Kasumi-1 (cell line): ENCODE data around the gene UTRN.
A peak's percentile ranks its signal among the peaks of the same experiment; 100 is the strongest.

Experiments used
- DNase-seq, 2 experiments: peaks; one replicate each; lab custom pipeline; 2025; lab: John Stamatoyannopoulos, UW

The UTRN gene

DNA sequence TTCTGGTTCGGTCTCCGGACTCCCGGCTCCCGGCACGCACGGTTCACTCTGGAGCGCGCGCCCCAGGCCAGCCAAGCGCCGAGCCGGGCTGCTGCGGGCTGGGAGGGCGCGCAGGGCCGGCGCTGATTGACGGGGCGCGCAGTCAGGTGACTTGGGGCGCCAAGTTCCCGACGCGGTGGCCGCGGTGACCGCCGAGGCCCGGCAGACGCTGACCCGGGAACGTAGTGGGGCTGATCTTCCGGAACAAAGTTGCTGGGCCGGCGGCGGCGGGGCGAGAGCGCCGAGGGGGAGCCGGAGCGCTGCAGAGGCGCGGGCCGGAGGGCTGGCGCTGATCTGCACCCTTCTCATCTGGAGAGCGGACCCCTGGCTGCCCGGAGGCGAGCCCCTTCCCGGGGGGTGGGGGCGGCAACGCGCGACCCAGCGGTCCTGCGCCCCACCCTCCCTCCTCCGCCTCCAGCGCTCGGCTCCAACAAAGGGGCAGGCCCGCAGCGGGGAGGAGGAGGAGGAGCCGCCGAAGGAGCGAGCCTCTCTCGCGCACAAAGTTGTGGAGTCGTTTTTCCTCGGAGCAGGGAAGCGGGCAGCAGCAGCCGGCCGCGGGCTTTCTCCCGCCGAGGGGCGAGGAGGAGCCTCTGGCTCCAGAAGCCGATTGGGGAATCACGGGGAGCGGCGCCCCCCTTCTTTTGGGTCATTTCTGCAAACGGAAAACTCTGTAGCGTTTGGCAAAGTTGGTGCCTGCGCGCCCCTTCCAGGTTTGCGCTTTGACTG lies at the start of gene UTRN:
TSS of gene UTRN (plus strand) at position 553 of the 765 bp plus-strand sequence. CDS start 6,494 bp downstream, outside the sequence.
- DNase-seq: peak; percentile 85 to 88

DNA sequence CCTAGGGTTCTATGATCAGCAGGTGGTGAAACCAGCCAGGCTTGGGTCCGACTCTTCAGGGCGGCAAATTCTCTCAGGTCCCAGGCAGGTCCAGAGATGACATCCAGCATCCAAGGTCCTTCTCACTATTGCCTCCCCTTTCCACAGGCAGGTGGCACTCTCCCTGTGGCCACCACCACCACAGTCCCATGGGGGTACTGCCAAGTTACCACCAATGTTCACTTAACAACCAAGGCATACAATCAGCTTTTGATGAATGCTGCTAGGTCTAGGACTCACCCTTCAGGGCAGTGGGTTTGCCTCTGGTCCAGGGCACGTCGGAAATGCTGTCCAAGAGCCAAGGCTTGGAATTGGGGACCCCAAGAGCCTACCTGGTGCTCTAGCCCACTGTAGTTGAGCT lies 40.4 kb upstream of the UTRN start:
- no peak for DNase-seq

DNA sequence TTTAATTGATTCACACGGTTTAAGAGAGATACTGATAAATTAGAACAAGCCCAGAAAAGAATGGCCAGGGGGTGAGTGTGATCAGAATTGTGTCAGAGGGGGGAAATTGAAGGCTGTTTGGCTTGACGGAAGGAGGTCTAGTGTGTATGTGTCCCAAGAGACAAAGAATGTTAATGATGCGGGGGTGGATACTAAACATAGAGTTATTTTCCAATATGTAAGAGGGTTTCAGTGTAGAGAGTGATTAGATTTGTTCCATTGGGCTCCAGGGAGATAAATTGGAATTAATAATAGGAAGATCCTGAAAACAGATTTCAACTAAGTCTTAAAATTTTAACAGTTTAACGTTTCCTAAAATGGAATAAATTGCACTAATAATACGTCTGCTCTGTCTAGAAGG lies 38.1 kb upstream of the UTRN start:
- DNase-seq: no peak

DNA sequence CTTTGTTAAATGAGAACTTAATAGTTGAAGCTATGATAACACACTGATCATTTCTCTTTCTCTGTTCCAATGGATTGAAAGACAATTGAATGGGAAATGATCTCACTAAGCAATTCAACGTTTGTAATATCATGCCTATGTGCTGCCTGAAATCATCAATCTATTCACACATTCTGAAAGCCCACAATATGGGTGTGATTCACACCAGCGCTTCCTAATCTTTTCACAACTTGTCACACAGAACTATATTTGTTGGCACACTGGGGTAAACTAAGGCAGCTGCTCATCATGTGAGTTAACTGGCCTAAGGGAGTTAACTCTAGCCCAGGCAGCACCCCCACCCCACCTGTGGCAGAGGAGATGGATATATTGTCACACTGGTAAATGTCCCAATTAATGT lies 37.1 kb upstream of the UTRN start:
- no peak for DNase-seq

DNA sequence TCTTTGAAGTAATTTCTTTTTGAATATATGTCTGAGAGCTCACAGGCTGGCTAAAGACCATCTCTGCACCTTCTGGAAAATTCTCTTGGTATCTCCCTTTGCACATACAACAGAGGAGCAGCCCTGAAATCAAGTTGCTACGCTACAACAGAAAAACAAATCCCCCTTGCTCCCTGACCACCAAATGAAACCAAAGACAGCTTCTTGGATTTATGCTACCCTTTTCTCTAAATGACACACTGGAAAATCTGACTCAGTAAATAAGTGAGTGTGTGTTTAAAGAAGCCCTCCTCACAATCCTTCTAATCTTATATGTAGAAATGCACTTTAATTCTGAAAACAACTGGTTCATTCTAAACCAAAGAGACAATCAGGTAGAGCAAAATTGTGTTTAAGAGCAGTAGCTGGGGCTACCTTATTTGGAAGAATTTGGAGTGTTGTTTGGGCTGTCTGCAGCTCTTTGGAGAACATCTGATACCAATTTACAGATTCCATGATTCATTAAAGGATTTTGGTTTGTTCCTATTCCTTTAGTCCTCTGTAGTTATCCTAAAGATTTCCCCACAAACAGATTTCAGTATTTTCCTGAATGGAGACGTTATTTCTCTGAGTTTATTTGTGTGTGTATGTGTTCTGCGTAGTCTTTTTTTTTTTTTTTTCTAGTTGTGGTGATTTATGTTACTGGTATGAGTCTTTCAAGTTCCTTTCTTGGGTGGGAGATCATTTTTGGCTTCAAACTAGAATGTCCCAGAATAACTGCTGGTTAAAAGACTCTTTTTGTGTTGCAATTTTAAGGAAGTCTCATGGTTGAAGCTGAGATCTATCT lies 36.4 kb upstream of the UTRN start:
- DNase-seq: no peak

DNA sequence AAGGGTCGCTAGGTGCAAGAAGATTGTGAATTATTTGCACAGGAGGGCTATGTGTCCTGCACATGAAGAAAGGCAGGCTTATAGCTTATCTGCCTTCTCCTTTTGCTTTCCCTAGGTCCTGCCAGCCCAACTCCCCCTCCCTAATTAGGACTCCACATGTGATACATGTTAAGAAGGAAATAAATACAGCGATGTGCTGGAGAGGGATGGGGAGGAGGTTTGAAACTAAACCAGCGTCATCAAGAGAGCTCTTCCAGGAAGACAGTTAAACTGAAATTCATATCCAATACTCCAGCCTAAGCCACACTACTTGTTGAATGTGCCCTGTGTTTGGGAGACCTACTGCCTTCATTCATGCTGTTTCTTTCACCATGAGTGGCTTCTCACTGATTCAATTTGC lies 34.9 kb upstream of the UTRN start:
- no peak for DNase-seq

DNA sequence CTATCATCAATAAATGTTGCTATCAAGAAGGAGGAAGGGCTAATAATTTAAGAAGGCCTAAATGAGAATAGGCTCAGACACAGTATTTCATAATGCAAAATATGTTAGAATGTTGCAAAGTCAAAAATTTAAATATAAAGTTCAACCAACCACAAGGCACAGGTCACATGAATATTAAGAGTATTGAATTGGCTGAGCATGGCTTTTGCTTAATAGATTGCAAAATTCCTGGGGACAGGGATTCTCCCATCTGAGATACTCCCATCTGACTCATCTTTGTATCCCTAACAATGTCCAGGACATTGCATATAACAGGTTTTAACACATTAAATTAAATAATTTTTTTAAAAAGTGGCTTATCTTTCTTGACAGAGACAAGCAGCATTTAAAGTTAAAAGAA lies 32.9 kb upstream of the UTRN start:
- DNase-seq: no peak

DNA sequence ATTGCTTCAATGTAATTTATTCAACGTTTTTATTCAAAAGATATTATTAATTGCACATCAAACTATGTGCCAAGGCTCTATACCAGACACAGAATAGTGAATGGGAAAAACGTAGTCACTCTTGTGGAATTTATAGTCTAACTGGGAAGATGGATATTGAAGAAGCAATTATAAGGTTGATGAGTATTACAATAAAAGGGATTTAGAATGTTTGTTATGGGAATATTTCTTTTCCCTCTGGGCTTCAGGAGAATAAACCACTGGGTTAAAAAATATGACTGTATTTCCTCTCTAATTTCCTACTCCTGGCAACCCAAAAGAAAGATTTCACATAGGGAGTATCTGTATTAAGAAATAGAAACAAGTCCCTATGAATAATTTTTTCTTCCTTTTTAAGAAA lies 25.1 kb upstream of the UTRN start:
- no peak for DNase-seq

DNA sequence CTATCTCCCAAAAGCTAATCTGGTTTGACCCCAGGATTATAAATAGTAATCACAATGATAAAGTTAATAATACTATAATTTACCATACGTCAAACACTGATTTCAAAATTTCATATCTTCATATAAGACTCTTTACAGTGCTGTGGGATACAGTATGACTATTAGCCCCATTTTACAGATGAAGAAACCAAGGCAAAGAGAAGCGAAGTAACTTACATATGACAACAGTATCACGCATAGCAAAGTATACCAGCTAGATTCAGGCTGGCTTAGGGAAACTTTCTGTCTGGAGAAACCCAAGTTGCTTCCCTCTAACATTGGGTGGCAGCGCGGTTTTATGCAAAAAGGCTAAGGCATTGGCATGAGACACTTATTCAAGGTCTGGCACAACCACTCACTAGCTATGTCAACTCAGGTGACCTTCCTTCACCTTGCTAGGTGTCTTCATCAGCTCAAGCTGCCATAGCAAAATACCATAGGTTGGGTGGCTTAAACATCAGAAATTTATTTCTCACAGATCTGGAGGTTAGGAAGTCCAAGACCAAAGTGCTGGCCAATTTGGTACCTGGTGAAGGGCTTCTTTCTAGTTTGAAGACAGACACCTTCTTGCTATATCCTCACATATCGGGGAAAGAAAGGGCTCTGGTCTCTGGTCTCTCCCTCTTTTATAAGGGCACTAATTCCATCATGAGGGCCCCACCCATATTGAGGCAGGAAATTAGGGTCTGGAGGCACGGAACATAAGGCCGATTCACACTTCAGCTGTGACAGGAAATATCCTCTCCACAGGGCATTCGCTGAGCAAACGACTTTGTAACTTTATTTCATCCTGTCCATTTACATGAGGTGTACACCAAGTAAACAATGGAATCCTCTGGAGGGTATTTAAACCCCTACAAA lies 22.4 kb upstream of the UTRN start:
- DNase-seq: no peak

DNA sequence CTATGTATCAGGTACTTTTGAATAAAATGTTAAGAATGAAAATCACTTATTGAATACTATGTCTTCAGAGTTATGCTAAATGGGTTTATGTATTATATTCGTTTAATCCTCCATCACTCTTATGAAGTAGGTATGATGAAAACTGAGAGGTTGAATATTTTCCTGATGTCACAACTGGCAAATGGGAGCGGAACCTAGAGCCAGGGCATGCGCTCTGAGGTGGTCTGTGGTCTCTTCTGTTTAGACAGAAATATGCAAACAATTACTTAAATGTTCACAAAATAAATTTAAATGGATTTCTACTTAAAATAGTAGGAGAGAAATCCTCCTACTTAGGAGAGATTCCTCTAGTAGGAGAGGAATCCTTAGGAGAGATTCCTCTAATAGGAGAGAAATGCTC lies 21.3 kb upstream of the UTRN start:
- no peak for DNase-seq

DNA sequence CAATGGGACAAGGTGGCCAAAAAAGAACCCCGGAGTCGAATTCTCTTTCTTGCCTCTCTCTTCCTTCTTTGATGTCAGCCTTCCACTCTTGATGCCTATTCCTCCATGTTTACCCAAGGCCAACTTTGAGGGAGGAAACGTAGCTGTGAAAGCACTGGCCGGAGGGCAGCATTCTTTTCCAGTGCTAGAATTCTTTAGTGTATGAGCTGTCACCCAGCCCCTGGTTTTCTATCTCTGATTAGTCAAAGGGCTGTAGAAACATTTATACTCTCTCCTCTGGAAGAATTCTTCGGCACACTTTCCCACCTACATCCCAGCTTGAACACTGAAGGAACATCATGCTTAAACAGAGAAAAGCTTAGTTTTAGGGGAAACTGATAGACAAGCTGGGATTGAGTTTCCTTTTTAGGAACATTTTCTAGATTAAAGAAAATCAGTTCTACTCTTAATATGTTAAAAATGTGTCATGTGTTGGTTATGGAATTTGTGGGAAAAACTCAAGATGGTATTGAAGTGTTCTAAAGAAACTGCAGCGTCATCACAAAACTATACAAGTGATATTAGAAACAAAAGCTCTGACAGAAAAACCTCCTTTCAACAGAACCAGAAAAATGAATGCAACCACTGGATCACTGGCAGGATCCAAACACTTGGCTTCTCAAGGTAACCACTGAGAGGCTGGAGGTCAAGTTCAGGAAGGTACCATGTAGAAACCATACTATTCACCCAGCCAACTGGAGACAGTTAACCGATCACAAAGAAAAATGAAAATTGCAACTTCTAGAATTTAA lies 20.7 kb upstream of the UTRN start:
- DNase-seq: no peak

DNA sequence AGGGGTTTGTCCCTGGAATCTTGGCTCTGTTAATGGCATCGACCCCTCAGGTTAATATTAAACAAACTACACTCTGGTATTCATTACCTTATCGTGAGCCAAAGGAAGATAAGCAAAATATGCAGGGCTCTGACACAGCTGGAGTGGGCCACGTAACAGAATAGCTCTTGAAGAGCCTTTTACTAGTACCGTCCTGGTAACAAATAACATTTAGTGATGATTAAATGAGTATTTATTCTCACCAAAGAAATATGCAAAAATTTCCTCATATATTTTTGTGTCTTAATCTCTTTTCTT lies 20.1 kb upstream of the UTRN start:
- no peak for DNase-seq

DNA sequence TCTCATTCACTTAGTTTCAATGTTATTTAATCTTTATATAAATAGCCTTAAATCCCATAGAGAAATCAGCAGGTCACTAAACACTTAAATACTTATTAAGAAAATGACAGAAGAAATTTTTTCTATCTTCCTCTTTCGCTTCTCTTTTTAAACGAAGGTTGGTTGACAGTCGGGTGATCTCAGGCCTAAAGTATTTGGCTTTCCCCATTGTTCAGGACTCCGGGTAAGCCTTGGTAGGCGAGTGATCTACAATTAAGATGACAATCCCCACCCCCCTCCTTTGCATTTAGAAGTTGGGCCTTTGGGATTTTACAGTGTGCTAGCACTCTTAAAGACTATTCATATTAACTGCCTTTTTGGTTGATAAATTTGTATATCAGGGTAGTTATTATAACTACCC lies 19.7 kb upstream of the UTRN start:
- DNase-seq: no peak

DNA sequence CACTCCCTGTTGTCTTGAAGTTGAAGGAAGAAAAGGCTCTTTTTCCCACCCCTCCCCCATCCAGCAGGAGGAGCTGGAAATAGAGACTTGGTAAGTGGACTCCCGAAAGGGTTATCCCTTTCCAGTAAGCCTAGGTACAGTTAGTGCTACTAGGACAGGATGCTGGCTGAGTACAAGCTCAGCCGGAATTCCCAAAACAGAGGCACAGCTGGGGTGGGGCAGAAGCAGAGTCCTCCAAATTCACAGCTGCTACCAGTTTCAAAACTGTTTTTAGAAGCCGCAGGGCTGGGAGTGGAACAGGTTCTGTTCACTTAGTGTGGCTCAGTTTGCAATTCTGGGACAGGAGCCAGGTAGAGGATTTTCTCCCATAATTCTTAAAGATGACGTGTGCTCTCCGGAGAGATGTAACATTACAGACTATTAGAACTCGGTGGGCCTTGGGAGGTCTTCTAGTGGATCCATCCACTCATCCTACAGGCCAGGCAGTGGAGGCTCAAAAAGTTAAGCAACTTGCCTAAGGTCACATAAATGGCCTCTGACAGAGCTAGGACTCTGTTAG lies 19.0 kb upstream of the UTRN start:
- DNase-seq: no peak

DNA sequence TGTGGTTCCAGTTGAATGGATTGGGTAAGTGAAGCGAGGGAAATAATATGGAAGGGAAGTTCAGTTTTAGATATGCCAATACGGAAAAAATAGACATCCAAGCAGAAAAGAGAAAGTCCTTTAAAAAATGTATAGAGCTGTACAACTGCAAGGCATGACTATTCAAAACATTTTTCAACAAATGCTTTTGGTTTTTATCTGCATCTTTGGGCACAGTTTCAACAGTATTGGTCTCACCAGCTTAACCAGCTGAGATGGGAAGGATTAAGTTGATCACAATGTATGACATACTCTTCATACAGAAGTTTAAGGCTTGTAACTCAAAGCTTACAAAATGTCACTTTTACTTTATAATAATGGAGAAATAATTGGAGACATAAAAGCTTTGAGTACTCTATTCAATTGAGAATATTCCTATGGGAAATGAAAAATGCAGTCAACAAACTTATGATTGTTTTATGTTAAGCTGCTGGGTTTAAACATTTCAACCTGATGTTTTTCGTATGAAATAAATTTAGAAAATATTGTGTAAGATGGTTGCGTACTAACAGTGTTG lies 16.3 kb upstream of the UTRN start:
- DNase-seq: no peak

DNA sequence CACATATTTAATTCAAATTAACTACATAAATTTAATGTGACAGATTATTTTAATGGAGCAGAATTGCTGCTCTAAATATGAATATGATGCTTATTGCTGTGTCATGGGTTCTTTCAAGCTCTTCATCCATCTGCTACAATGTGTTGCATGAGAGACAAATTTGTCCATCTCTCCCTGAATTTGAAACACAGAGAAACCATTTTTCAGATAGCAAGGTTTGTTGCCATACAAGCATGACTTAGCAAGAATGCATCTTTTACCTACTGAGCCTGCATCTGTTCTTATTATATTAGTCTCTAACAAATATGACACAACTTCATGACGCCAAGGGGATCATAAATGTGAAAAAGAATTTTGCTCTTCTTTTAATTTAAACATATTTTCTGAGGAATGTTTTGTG lies 8.0 kb upstream of the UTRN start:
- DNase-seq: no peak

DNA sequence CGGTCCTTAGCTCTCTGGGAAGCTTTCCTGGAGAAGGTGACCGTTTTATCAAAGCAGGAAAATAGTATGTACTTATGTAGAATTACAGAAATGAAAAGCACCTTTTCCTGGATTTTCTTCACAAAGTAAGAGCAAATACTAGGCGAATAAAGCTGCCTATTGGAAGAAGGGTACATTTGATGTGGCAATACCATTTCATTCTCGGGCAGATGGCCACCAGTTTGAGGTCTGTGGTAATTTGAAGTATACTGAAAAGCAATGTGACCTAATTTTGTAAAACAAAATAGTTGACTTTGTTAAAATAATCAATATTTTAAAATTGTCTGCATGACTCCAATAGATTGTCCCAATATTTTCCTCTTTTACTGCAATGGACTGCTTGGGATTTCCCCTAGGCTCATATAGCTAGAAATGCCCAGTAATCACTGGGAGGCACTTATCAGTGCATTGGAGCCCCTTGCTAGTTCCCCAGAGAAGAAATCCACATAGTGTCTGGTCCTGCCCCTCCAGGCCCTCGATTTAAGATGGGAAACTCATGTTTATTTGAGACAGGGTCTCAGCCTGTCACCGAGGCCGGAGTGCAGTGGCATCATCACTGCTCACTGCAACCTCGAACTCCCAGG lies 7.4 kb upstream of the UTRN start:
- DNase-seq: no peak

DNA sequence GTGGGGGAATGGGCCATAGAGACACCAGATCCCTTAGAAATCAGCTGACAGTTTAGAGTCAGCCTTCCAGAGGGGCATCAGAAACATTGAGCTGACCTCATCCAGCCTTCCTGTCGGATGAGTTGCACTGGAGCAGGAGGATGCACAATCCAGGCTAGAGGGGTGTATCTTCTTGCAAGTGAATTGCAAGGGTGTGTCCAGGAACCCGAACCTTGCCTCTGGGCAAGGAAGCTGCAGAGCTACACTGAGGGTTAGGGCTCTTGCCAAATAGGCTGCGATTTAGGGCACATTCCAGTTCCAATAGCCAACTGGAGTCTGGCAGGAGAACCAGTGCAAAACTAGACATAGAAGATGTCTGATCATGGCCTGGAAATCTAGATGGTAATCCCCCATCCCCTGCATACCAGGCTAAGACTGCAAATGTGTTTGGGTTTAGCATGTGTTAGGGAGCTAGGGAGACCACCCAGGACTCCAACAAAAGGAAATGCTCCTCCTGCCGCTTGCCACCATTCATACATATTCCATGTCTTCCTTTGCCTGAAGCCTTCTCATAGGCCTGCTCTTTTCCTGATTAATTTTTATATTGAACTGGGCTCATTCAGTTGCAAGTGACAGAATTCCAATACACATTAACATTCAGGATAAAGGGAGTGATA lies 6.3 kb upstream of the UTRN start:
- DNase-seq: no peak

DNA sequence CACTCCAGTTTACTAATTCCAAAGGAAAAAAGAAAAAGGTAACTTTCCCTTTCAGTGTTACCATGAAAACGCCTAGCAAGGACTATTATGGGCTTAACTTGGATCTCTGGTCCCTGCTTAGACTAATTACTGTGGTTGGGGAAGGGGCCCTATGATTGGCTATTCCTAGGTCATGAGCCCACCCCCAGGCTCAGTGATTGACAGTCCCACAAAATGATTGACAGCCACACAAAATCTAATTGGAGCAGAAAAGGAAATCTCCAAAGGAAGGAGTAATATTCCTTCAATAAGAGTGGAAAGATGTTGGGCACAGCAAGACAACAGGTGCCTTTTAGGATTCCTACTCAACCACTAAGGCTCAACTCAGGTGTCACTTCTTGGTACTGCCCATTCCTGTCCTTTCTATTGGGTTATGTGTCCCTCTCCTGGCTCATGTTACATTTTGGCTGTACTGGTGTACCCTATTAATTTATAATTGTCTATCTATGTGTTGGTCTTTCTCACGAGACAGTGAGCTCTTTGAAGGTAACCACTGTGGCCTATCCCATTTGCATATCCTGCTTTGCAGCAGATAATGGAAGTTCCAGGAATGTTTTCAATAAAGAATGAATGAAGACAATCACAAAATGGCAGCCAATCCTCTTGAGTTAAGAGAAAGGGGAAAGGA lies 5.5 kb upstream of the UTRN start:
- DNase-seq: no peak
